GM10266 (cell line): ENCODE measurements around the gene ADGRL2.

Experiments used
- DNase-seq: peaks from one replicate; pipeline ENCODE4 v3.0.0; 2012; ENCODE audit errors: extremely low spot score
- TF ChIP-seq, protein P1 (sequence below): IDR thresholded peaks from 2 replicates; pipeline ENCODE4 v1.5.1; 2012; ENCODE audit warnings: mild to moderate bottlenecking, low read depth; ENCODE audit not compliant: control insufficient read depth, insufficient read depth; ENCODE audit errors: missing control alignments

The ADGRL2 gene

DNA sequence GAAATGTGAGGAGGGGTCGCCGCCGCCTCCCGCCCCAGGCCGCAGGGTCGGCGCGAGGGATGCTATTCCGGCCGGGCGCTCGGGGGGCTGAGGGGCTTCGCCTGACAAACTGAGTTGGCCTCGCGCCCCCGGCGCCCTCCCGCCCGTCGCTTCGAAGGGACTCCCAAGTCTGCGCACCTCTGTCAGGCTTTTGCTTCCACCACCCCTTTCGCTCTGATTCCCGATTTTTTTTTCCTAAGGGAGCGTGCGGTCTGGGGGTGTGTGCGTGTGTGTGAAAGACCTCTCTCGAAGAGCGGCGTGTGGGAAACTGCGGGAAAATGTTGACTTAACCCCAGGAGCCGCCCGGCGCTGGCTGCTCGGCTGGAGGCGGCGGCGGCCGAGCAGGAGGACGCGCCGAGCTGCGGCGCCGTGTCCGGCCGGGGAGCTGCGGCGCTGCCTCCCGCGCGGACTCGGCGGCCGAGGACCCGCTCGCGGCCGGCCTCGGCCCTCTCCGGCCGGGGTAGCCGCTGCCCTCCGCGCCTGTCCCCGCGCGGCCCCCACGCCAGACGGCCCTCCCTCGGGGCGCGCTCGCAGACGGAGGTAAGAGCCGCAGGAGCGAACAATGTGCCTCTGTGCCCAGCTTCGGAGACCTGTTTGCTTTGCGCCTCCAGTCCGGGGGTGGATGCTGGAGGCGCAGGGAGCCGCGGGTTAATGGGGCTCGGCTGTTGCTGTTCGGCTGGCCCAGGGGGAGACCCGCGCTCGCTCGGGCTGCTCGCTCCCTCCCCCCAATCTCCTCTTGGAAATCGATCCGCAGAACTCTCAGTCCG lies 1.1 kb downstream of the ADGRL2 start:
- TF ChIP-seq, protein P1, sequence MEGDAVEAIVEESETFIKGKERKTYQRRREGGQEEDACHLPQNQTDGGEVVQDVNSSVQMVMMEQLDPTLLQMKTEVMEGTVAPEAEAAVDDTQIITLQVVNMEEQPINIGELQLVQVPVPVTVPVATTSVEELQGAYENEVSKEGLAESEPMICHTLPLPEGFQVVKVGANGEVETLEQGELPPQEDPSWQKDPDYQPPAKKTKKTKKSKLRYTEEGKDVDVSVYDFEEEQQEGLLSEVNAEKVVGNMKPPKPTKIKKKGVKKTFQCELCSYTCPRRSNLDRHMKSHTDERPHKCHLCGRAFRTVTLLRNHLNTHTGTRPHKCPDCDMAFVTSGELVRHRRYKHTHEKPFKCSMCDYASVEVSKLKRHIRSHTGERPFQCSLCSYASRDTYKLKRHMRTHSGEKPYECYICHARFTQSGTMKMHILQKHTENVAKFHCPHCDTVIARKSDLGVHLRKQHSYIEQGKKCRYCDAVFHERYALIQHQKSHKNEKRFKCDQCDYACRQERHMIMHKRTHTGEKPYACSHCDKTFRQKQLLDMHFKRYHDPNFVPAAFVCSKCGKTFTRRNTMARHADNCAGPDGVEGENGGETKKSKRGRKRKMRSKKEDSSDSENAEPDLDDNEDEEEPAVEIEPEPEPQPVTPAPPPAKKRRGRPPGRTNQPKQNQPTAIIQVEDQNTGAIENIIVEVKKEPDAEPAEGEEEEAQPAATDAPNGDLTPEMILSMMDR: no peak
- DNase-seq: peak; percentile 34

DNA sequence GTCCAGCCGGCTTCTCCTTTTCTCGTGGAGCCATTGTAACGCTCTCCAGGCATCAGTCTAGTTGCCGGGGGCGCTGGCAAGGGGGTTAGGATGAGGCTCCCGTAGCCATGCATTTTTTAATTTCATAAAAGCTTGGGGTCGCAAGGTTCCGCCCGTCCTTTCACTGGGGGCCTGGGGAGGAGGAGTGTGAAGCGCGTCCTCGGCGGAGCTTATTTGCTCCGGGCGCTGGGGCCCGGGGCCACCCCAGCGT lies 1.6 kb downstream of the ADGRL2 start:
- no peak for DNase-seq
- TF ChIP-seq, protein P1: no peak

DNA sequence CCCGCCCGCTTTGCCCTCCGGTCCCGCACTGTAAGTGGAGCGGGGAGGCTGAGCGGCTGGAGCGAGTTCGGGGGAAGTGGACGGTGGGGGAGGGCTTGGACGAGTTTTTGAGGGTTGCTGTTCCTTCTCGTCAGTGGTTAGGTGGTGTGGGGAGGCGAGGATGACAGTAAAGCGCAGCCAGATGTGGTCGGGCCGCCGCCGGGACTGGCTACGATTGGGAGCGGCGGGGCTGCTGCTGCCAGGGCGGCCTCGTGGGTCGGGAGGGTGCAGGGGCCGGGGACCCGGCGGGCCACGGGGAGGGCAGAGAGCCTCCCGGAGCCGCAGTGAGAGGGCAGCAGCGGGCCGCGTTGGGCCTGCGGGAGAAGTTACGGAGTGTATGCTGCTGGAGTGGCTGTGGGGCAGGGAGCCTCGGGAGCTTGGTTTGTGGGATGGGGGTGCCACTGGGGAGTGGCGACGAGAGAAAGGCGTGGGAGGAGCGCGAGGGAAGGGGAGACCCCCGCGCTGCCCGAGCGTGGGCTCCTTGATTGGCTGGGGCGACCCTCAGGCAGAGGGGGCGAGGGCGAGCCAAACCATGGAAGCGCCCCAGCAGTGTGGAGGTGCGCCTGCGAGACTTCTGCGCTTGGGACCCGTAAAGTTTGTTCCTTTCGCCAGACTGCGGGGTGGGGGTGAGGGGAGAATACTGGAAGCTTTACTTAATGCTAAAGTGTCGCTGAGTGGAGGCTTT lies 2.1 kb downstream of the ADGRL2 start:
- TF ChIP-seq, protein P1: no peak
- DNase-seq: peak; percentile 27

DNA sequence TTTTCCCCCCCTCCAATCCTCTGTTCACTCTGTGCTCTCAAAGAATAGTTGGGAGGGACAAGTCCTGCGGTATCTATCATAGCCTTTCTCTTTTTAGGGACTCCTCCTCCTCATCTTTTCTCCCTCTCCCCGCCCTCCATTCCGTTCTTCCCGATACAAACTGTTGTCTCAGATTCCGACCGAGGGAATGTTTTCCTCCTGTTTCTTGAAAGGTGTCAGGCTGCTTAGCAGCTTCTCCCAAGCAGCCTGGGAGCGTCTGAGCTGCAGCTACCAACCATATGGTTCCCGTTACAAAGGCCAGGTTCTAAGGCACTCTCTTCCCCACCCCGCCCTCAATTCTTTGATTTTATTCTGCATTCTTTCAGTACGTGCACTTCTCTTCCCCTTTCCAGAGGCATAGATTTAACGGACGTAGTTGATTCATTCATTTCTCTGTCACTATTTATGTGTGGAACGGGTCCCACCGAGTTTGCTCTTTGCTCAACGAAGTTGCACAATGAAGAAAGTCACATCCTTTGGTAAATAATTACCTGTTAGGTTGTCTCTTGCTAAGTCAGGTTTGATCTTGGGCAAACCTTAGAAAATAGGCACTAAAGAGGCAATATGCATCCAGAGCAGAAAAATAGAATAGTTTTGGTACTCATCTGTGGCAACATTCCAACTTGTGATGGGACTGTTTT lies 2.8 kb downstream of the ADGRL2 start:
- DNase-seq: no peak
- TF ChIP-seq, protein P1: no peak

DNA sequence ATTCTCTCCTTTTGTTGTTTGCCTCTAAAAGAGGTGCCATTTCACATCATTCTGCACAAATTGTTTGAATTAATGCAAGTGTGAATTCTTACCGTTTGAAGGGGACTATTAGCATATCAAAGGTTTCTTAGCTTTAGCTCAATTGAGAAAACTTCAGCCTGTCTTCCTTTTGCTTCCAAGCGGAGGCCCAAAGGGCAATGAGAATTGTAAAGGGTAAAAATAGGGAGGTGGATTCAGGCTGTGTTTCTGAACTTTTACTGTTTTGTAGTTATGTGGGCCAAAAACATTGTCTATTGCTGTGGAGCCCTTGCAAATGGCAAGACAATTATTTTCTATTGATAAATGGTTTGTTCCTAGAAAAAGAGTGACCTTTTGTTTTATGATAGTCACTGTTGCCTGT lies 3.6 kb downstream of the ADGRL2 start:
- no peak for DNase-seq
- TF ChIP-seq, protein P1: no peak

DNA sequence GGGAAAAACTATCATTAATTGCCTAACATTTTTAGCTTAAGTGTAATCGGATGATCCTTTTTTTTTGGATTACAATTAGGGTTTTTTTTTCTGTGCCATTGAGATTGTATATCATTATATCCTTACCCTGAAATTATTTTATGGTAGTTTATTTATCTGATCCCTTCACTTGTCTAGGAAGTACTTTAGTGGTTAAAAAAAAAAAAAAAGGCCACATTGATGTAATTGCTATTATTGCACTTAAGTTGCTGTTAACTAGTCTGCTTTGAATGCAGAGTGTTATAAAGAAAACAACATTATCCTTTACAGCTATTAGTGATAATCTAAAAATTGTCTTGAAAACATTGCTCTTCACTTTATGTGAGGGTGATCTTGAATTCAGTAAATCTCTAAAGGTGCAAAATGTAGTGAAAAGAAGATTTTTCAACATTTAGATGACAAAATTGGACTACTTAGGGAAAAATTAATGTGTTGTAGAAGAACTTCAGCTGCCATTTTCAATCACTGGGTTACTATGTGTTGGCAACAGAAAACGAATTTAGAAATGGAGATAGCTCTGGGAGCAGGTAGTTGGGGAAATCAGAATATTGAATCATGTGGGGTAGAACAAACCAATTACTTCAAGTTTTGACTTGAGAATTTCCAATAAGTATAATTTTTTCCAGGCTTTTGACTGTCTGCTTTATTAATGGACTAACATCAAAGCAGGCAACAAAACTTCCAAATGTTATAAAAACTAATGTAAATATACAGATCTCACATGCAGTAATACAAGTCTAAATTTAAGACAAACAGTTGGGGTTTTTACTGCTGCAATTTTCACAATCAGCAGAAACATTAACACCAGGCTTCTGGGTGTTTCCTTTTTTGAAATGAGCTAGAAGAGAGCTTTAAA lies 5.0 kb downstream of the ADGRL2 start:
- DNase-seq: no peak
- TF ChIP-seq, protein P1: no peak
